OCI-LY1 (cell line): Measurements from ENCODE around the gene C4orf36.

Source experiments
- EZH2 ChIP-seq: fragments of 200-600 bp; sonication (generic), shearing (Covaris generic); IDR thresholded peaks from 2 replicates; pipeline ENCODE4 v1.8.0; 2017; ENCODE audit warnings: borderline replicate concordance, mixed run types, mild to moderate bottlenecking, antibody characterized with exemption, low read length, moderate library complexity, mixed read lengths
- TF ChIP-seq, protein P1 (sequence below): fragments of 200-600 bp; sonication (generic), shearing (Covaris generic); IDR thresholded peaks from 2 replicates; pipeline ENCODE4 v1.5.1; 2017; ENCODE audit warnings: mild to moderate bottlenecking, antibody characterized with exemption, low read length, moderate library complexity, mixed read lengths

DNA sequence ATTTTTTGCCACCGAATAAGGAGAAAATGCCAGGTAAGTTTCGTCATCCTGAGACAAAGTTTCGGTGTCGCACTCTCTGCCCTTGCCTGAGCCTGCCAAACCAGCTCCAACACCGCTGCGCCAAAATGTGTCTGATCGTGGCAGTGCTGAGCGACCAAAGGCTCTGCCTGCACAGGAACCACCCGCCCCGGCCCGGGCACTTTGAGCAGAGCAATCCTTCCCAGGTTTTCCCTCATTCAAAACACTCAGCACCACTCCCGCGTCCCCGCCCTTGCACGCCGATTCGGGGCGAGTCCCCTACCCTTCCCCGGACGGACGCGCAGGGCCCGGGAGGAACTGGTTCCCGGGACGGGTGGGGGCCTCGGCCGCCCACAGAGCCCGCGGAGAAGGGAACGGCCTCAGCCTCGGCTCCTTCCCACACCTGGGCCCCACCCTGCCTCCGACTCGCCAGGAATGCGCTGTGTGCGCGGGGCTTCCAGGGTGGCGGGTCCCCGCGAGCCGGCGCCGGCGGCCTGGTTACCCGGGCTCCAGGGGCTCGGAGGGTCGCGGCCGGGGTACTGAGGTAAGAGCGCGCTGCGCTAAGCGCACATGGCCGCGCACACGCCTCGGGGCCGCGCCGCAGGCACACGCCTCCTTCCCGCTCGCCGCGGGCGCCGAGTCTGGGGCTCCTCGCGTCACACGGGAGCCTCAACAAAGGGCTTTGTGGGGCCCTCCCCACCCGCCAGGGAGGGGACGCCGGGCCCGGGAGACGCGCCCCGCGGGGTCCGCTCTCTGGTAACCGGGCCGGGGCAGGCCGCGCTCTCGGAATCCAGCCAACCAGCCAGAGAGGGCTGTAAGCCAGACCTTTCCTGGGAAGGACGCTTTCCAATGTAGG is at the start of gene C4orf36:
- TF ChIP-seq, protein P1, sequence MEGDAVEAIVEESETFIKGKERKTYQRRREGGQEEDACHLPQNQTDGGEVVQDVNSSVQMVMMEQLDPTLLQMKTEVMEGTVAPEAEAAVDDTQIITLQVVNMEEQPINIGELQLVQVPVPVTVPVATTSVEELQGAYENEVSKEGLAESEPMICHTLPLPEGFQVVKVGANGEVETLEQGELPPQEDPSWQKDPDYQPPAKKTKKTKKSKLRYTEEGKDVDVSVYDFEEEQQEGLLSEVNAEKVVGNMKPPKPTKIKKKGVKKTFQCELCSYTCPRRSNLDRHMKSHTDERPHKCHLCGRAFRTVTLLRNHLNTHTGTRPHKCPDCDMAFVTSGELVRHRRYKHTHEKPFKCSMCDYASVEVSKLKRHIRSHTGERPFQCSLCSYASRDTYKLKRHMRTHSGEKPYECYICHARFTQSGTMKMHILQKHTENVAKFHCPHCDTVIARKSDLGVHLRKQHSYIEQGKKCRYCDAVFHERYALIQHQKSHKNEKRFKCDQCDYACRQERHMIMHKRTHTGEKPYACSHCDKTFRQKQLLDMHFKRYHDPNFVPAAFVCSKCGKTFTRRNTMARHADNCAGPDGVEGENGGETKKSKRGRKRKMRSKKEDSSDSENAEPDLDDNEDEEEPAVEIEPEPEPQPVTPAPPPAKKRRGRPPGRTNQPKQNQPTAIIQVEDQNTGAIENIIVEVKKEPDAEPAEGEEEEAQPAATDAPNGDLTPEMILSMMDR = no peak
- no peak for TF ChIP-seq EZH2
